Fibroblast of villous mesenchyme (primary cell): ENCODE measurements around the gene LHX4. TPM values are rescaled to one million over a fixed set of nuclear protein-coding genes. Genes with fewer than 3 reads are reported as not detected.
A peak's percentile ranks its signal among the peaks of the same experiment; 100 is the strongest.

Source experiments
- DNase-seq: peaks from one replicate; pipeline ENCODE4 v3.0.0-alpha.2; 2010; ENCODE audit warnings: low read depth
- H3K4me3 ChIP-seq: 2 replicates; pipeline ENCODE4 v1.5.1; 2011; ENCODE audit warnings: low read depth, mild to moderate bottlenecking, low read length
- total RNA-seq: library from RNA; depleted of rRNA; stranded (reverse); fragments of >200 nt; gene quantifications from 2 replicates; pipeline ENCODE4 v1.2.3, GENCODE V29; 2012
- TF ChIP-seq, protein P1 (sequence below): IDR thresholded peaks from 2 replicates; pipeline ENCODE4 v1.5.1; 2012; ENCODE audit warnings: low read depth, mild to moderate bottlenecking, low read length; ENCODE audit not compliant: insufficient read depth

The LHX4 gene
- total RNA-seq, 1 donor: 0.86 TPM

- TF ChIP-seq, protein P1, sequence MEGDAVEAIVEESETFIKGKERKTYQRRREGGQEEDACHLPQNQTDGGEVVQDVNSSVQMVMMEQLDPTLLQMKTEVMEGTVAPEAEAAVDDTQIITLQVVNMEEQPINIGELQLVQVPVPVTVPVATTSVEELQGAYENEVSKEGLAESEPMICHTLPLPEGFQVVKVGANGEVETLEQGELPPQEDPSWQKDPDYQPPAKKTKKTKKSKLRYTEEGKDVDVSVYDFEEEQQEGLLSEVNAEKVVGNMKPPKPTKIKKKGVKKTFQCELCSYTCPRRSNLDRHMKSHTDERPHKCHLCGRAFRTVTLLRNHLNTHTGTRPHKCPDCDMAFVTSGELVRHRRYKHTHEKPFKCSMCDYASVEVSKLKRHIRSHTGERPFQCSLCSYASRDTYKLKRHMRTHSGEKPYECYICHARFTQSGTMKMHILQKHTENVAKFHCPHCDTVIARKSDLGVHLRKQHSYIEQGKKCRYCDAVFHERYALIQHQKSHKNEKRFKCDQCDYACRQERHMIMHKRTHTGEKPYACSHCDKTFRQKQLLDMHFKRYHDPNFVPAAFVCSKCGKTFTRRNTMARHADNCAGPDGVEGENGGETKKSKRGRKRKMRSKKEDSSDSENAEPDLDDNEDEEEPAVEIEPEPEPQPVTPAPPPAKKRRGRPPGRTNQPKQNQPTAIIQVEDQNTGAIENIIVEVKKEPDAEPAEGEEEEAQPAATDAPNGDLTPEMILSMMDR: no peak
- no peak for DNase-seq
- H3K4me3 ChIP-seq: no peak overlapping the region
These were observed 65.9 kb downstream of the LHX4 start for GRCh38 chr1:180295999-180296398.

GRCh38 chr1:180299479-180300221, 69.6 kb downstream of the LHX4 start:
- H3K4me3 ChIP-seq: no peak overlapping the region
- TF ChIP-seq, protein P1: no peak
- no peak for DNase-seq

GRCh38 chr1:180301135-180301742, 71.2 kb downstream of the LHX4 start:
- TF ChIP-seq, protein P1: no peak
- no peak overlapping the region for H3K4me3 ChIP-seq
- DNase-seq: peak; percentile 32

GRCh38 chr1:180309338-180309737, 79.3 kb downstream of the LHX4 start:
- no peak overlapping the region for H3K4me3 ChIP-seq
- TF ChIP-seq, protein P1: no peak
- DNase-seq: peak; percentile 28

- TF ChIP-seq, protein P1: no peak
- DNase-seq: peak; percentile 69
- H3K4me3 ChIP-seq: no peak overlapping the region
These were observed 80.0 kb downstream of the LHX4 start for GRCh38 chr1:180310095-180310494.

DNA sequence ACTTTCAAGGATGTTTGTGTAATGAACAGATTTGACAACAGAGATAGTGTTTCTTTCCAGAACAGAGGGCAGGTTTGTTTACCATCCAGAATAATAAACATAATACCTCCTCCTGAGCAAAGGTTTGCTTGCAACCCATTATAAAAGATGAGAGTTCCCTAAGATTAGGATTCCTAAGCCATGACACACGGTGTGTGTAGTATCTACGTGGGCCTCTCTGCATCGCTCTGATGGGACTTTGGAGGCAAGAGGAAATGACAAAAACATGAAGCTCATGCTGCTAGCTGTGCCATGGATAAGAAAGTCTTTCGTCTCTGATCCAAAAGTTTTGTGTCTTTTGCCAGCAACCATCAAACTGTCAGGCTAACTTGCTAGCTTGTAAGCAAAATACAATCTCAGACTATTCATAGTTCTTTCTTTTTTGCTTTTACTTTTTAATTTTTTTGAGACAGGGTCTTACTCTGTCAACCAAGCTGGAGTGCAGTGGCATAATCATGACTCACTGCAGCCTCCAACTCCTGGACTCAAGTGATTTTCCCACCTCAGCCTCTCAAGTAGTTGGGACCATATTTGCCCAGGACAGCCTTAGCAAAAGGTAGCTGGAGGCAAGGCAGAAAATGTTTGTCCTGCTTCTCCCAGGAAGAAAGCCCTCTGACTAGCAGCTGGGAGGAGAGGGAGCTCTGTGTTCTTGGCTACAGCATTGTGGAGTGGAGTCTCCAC, 81.1 kb downstream of the LHX4 start:
- H3K4me3 ChIP-seq: no peak overlapping the region
- DNase-seq: peak; percentile 62
- TF ChIP-seq, protein P1: no peak
